Neural cell (in vitro differentiated cells): ENCODE measurements around the gene MEF2D. TPM values are rescaled to one million over a fixed set of nuclear protein-coding genes. Genes with fewer than 3 reads are reported as not detected.

Experiments
- H2AFZ ChIP-seq: fragments of 200-600, 300-800 bp; sonication (generic), shearing (Covaris generic); 2 replicates; pipeline ENCODE4 v1.6.0; 2014; ENCODE audit warnings: low read depth, mild to moderate bottlenecking, antibody characterized with exemption, low read length, moderate library complexity
- H3F3A ChIP-seq: fragments of 200-600 bp; shearing (Covaris generic); 2 replicates; pipeline ENCODE4 v1.6.1; 2016; ENCODE audit warnings: mild to moderate bottlenecking, moderate library complexity, mixed read lengths, antibody characterized with exemption, low read length; ENCODE audit not compliant: insufficient read depth, poor library complexity, severe bottlenecking
- H3K27ac ChIP-seq: fragments of 200-600, 300-800 bp; sonication (generic), shearing (Covaris generic); 2 replicates; pipeline ENCODE4 v1.5.1; 2014; ENCODE audit warnings: mild to moderate bottlenecking, low read length, moderate library complexity
- H3K27me3 ChIP-seq: fragments of 300-800, 200-600 bp; sonication (generic), shearing (Covaris generic); 2 replicates; pipeline ENCODE4 v1.6.0; 2014; ENCODE audit warnings: mild to moderate bottlenecking, low read depth, low read length, moderate library complexity; ENCODE audit not compliant: insufficient read depth
- H3K36me3 ChIP-seq: fragments of 300-800, 200-600 bp; sonication (generic), shearing (Covaris generic); 2 replicates; pipeline ENCODE4 v1.5.1; 2014; ENCODE audit warnings: mild to moderate bottlenecking, antibody characterized with exemption, low read length, moderate library complexity; ENCODE audit not compliant: insufficient read depth
- H3K4me2 ChIP-seq: fragments of 300-800, 200-600 bp; sonication (generic), shearing (Covaris generic); 2 replicates; pipeline ENCODE4 v1.6.0; 2014; ENCODE audit warnings: mild to moderate bottlenecking, low read length
- H3K4me3 ChIP-seq: fragments of 300-800, 200-600 bp; sonication (generic), shearing (Covaris generic); 2 replicates; pipeline ENCODE4 v1.5.1; 2014; ENCODE audit warnings: mild to moderate bottlenecking, low read length, moderate library complexity
- H3K79me2 ChIP-seq: fragments of 200-600 bp; shearing (Covaris generic); replicated peaks from 2 replicates; pipeline ENCODE4 v1.6.0; 2014; ENCODE audit warnings: mild to moderate bottlenecking, low read length, moderate library complexity; ENCODE audit not compliant: insufficient read depth
- H3K9ac ChIP-seq: fragments of 300-800, 200-600 bp; sonication (generic), shearing (Covaris generic); 2 replicates; pipeline ENCODE4 v1.6.1; 2016; ENCODE audit warnings: mild to moderate bottlenecking, low read length, mixed read lengths
- H3K9me2 ChIP-seq: fragments of 200-600 bp; shearing (Covaris generic); 2 replicates; pipeline ENCODE4 v1.6.1; 2016; ENCODE audit warnings: mild to moderate bottlenecking, low read length, mixed read lengths; ENCODE audit not compliant: insufficient read depth
- H3K9me3 ChIP-seq: fragments of 200-600, 300-800 bp; sonication (generic), shearing (Covaris generic); 2 replicates; pipeline ENCODE4 v1.6.1; 2016; ENCODE audit warnings: mild to moderate bottlenecking, mixed run types, low read length, moderate library complexity, mixed read lengths
- H4K20me1 ChIP-seq: fragments of 200-600 bp; shearing (Covaris generic); 2 replicates; pipeline ENCODE4 v1.6.1; 2016; ENCODE audit warnings: mild to moderate bottlenecking, mixed run types; ENCODE audit not compliant: insufficient read depth
- CTCF ChIP-seq: fragments of 450-650 bp; IDR thresholded peaks from 2 replicates; pipeline ENCODE4 v1.5.1; 2014; ENCODE audit warnings: antibody characterized with exemption, mild to moderate bottlenecking, moderate library complexity; ENCODE audit not compliant: poor library complexity, severe bottlenecking
- EP300 ChIP-seq: fragments of 450-650 bp; conservative IDR thresholded peaks from 2 replicates; pipeline ENCODE4 v1.6.1; 2014; ENCODE audit warnings: antibody characterized with exemption, mild to moderate bottlenecking, moderate library complexity; ENCODE audit not compliant: poor library complexity, severe bottlenecking
- EZH2 ChIP-seq: fragments of 200-600, 300-800 bp; shearing (Covaris generic), sonication (generic); IDR thresholded peaks from 2 replicates; pipeline ENCODE4 v1.6.1; 2014; ENCODE audit warnings: antibody characterized with exemption, low read length, borderline replicate concordance, mild to moderate bottlenecking; ENCODE audit not compliant: insufficient read depth, poor library complexity, severe bottlenecking
- MXI1 ChIP-seq: fragments of 450-650 bp; conservative IDR thresholded peaks from 2 replicates; pipeline ENCODE4 v1.6.1; 2014; ENCODE audit warnings: antibody characterized with exemption, mild to moderate bottlenecking; ENCODE audit not compliant: poor library complexity, severe bottlenecking
- POLR2AphosphoS5 ChIP-seq: IDR thresholded peaks from 2 replicates; pipeline ENCODE4 v1.6.1; 2012
- RAD21 ChIP-seq: fragments of 450-650 bp; conservative IDR thresholded peaks from 2 replicates; pipeline ENCODE4 v1.6.1; 2014; ENCODE audit warnings: antibody characterized with exemption, mild to moderate bottlenecking, moderate library complexity
- REST ChIP-seq: IDR thresholded peaks from 2 replicates; pipeline ENCODE4 v1.6.1; 2012; ENCODE audit warnings: borderline replicate concordance
- SMC3 ChIP-seq: fragments of 450-650 bp; conservative IDR thresholded peaks from 2 replicates; pipeline ENCODE4 v1.6.1; 2014; ENCODE audit warnings: antibody characterized with exemption, mild to moderate bottlenecking, moderate library complexity; ENCODE audit not compliant: poor library complexity
- TAF1 ChIP-seq: IDR thresholded peaks from 2 replicates; pipeline ENCODE4 v1.6.1; 2012; ENCODE audit warnings: low read depth
- polyA plus RNA-seq: library from polyadenylated mRNA; depleted of rRNA; stranded (reverse); fragments of >200 nt; gene quantifications from 2 replicates; pipeline ENCODE4 v1.2.3, GENCODE V29; 2014

MEF2D gene
- polyA plus RNA-seq, 1 donor from 2014 or later = 4.7 TPM

GRCh38 chr1:156533568-156534220, 33.1 kb upstream of the MEF2D start:
- H3K9me2 ChIP-seq = no peaks in the 10 kb centered on the region
- H3K79me2 ChIP-seq = no peaks in the 10 kb centered on the region
- H3K27ac ChIP-seq = no peak overlapping the region
- TF ChIP-seq EZH2 (no peak), EP300 (no peak), SMC3 (no peak), CTCF (no peak), RAD21 (no peak), MXI1 (no peak), POLR2AphosphoS5 (no peak), REST (no peak), TAF1 (no peak)
- no peaks in the 10 kb centered on the region for H4K20me1 ChIP-seq
- no peak overlapping the region for H3K4me3 ChIP-seq
- H2AFZ ChIP-seq = no peak overlapping the region
- H3K36me3 ChIP-seq = no peaks in the 10 kb centered on the region
- H3K4me2 ChIP-seq = no peak overlapping the region
- no peaks in the 10 kb centered on the region for H3K9me3 ChIP-seq
- no peaks in the 10 kb centered on the region for H3F3A ChIP-seq
- H3K9ac ChIP-seq = no peak overlapping the region
- H3K27me3 ChIP-seq = no peaks in the 10 kb centered on the region

GRCh38 chr1:156532374-156532773, 31.8 kb upstream of the MEF2D start:
- no peaks in the 10 kb centered on the region for H3K9me3 ChIP-seq
- H4K20me1 ChIP-seq = no peaks in the 10 kb centered on the region
- H3K9ac ChIP-seq = no peak overlapping the region
- H3K9me2 ChIP-seq = no peaks in the 10 kb centered on the region
- TF ChIP-seq SMC3 (no peak), RAD21 (no peak), REST (no peak), EP300 (no peak), CTCF (no peak)
- no peak overlapping the region for H3K4me3 ChIP-seq
- H3K79me2 ChIP-seq = no peaks in the 10 kb centered on the region
- no peaks in the 10 kb centered on the region for H3K36me3 ChIP-seq
- no peaks in the 10 kb centered on the region for H3K27me3 ChIP-seq
- no peak overlapping the region for H3K4me2 ChIP-seq
- H3F3A ChIP-seq = no peaks in the 10 kb centered on the region
- no peak overlapping the region for H3K27ac ChIP-seq
- H2AFZ ChIP-seq = no peak overlapping the region
